AML-193 (cell line): ENCODE data around the gene LAP3.

ENCODE experiments used
- DNase-seq, 2 experiments: peaks; one replicate each; lab custom pipeline; 2025; lab: John Stamatoyannopoulos, UW

LAP3 gene

DNA sequence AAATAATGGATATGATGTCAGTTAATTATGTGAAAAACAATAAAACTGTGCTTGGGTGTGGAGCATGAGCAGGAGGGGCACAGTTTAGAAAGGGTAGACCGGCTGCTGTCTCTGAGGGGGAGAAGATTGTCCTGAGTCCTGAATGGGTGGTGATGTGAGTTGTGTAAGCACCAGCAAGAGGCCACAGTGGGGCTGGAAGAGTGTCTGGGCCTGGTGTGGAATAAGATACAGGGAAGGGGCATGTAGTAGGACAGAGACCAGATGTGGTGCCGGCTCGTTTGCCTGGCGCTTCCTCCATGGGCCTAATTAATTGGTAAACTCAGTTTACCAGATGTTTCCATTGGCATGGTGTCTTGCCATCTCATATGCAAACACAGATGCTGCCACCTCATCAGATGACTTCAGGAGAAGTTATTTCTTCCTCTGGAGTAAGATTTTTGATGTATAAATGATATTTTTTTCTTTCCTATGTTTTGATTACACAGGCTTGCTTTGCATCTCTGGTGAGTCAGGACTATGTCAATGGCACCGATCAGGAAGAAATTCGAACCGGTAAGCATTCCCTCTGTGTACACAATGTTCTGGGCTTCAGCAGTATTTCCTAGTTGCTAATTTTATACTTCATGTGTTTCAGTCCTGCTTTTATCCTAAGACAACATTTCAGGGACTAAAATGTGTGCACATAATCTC, 42.6 kb downstream of the LAP3 start:
- no peak for DNase-seq

DNA sequence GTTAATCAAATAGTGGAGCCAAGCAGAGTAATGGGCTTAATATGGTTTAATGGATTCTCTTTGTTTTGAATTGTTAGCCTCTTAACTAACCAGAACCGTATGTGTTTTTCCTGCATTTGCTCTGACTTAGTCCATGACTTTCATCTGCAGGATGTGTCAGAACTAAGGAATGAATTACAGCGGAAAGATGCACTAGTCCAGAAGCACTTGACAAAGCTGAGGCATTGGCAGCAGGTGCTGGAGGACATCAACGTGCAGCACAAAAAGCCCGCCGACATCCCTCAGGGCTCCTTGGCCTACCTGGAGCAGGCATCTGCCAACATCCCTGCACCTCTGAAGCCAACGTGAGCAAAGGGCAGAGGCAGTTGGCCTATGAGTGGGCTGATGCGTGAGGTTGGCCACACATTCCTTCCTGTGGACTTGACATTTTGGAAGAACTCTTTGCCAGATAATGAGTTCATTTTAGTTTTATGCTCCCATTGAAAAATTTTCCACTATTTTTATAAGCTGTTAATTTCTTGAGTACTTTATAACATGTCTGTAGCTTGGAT, 46.5 kb downstream of the LAP3 start:
- no peak for DNase-seq

DNA sequence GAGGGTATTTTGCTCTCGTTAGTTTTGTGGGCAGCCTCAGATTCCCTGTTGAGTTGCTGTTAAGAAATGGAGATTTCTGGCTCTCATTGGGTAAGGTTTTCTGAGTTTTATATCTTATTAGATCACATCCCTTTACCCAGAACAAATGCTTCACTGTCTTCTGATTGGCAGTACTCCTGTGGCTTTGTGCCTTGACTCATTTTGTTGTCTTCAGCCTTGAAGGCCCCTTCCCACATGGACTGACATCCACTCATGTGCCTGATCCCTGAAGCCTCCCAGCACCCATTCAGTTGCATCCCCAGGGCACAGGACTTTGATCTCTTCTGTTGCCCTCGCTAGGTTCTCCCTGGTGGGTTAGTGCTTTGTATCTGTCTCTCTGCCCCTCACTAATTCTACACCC, 47.8 kb downstream of the LAP3 start:
- no peak for DNase-seq

DNA sequence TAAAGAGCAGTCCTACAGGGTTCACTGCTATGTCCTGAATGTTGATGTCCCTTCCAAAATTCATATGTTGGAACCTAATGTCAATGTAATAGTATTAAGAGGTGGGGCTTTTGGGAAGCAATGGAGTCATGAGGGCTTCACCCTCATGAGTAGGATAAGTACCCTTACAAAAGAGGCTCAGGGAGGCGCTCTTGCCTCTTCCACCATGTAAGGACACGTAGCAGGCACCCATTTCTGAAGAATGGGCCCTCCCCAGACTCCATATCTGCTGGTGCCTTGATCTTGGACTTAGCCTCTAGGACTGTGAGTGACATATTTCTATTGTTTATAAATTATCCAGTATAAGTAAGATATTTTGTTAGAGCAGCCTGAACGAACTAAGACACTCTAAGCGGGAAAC, 53.2 kb downstream of the LAP3 start:
- no peak for DNase-seq

DNA sequence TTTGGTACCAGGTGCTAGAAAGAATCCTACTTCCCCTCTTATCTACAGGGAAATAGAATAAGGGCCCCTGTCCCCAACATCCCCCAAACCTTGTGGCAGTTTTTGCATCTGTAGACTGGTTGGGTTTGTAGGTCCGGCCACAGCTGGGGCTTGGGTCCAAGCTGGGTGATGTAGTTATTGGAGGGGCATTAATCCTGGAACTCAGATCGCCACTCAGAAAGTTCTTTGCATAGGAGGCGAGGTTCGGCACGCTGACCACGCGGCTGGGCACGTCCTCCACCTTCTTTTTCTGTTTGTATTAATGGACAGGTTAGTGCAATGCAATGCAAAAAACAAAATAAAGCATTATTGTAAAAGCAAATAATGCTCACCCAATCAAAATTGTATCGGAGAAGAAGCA, 56.6 kb downstream of the LAP3 start:
- no peak for DNase-seq

DNA sequence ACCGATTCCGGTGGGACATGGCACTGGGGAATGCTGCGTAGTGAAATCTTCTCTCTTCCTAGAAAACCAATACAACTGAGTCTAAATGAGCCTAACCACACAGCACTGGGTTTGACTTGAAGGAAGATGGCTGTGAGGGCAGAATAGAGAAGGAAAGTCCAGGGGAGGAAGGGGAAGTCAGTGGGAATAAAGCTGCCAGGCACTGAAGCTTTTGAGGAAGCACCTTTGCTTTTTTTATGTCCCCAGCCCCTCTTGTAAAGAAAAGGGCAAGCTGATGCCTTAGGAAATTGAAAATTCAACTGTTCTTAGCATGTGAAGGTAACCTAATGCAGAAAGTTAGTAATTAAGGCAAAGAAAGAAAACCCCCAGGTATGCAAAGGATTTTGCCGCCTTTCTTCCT, 58.1 kb downstream of the LAP3 start:
- DNase-seq, result peak in 1 of 2 experiments; percentile 11

DNA sequence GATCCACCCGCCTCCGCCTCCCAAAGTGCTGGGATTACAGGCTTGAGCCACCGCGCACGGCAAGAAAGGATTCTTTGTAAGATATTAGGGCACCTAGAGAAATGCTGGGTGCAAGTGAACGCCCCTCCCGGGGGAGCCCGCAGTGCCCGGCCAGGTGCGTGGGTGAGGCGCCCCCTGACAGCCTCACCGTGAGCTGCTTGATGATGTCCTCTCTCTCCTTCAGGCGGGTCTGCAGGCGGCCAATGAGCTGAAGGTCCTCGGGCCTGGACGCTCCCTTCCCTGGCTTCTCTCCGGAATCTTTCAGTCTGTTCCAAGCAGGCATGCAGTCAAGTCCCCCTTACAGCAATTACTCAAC, 59.3 kb downstream of the LAP3 start:
- DNase-seq, result no peak

DNA sequence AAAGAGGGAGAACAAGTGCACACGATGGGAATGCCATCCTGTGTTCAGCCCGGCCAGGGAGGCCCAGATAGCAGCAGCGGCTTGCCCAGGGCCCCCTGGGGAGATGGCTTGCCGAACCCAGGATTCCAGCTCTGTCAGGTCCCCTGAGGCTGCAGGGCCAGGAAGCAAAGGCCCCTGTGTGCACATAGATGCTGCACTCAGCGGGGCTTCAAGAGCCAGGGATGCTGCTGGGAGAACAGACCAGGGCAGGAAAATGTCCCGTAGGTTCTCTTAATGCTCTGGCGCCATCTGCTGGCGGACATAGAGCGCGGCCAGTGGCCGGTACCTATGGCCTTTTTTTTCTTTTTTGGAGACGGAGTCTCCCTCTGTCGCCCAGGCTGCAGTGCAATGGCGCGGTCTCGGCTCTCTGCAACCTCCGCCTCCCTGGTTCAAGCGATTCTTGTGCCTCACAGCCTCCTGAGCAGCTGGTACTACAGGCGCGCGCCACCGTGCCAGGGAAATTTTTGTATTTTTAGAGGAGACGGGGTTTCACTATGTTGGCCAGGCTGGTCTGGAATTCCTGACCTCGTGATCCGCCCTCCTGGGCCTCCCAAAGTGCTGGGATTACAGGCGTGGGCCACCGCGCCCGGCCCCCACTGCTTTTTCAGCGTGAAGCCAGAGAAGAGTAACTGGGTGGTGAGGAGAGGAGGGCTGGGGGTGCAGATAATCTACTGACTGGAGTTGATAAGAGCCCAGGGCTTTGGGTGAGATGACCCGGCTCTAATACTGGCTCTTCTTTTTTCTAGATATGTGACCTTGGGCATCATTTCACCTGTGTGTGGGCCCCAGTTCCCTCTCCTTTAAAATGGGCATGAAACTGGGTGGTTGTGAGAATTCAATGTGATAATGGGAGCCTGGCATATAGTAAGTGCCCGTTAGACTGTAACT, 60.0 kb downstream of the LAP3 start:
- peak; percentile 59 to 63 for DNase-seq

DNA sequence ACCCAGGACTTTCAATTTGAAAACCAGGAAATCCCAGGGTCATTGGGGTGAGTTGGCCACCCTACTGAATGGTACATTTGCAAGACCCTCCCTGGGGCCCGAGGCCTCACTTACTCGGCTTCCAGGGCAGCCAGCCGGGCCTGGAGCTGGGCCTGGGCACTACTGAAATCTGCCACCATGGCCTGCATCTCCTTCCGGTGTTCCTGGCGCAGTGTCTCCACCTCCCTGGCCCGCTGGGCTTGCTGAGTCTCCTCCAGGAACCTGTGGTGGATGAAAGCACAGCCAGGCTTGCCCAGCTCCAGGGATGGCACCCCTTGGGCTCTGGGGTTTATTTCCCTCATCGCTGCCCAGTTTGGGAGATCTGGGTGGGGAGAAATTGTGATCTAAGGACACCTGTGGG, 62.1 kb downstream of the LAP3 start:
- DNase-seq, result no peak

DNA sequence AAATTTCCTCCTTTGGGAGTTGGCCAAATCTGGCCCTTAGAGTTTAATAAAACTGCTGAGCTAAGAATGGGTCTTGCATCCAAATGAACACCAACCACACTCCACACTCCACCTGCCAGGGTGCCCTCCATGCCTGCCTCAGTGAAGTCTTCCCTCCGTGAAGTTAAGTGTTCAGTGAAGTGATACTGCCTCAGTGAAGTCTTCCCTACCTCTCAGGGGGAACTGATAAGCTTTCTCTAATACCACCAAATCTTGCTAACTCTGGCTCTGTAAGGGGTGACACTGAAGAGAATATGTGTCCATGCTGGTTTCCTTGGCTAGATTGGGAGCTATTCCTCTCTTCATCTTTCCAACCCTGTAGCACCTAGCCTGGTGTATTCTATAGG, 65.4 kb downstream of the LAP3 start:
- DNase-seq, result no peak

DNA sequence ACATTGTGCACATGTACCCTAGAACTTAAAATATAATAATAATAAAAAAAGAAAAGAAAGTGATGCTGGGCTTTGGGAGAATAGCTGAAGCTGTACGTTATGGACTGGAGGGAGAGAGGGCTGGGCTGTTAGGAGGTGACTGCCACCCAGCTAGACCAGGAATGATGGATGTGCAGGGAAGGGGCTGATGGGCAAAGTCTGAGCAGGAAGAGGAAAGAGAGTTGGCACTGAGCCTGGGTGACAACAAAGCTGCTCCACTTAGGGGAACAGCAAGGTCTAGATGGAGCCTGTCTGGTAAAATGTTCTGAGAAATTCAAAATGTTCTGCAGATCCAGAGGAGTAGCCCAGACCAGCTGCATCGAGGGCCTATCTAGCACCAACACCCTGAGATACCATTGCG, 69.7 kb downstream of the LAP3 start:
- DNase-seq, result no peak

DNA sequence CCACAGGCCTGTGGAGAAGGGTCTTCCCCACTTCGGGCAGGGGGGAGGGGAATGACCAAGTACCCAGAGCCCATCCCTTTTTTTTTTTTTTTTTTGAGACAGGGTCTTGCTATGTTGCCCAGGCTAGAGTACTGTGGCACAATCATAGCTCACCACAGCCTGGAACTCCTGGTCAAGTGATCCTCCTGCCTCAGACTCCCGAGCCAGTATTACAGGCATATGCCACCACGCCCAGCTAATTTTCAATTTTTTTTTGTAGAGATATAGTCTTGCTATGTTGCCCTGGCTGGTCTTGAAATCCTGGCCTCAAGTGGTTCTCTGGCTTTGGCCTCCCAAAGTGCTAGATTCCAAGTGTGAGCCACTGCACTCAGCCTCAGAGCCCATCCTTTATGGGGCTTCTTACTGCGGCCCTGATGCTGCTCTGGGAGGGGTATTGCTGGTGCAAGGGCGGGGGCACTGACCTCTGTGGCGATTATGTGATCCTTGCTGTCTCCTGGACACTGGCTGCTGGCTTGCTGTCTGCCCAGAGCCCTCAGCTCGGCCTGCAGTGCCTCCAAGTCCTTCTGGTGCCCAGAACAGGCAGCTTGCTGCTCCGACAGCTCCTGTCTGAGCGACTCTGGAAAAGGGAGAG, 70.3 kb downstream of the LAP3 start:
- no peak for DNase-seq

DNA sequence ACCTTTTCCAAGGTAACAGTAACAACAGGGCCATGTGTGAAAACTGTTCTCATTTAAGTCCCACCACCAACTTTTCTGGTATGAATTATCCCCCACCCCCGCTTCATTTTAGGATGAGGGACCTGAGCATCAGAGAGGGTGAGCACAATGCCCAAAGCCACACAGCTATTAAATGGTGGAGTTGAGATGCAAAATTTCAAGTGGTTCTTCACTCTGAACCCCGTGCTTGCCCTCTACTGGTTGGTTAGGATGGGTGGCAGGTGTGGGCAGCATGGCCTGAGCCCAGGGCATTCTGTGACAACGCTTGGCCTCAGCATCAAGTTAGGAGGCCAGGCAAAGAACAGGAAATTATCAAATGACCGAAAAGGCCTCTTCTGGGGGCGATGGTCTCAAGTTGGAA, 70.9 kb downstream of the LAP3 start:
- DNase-seq, result no peak

DNA sequence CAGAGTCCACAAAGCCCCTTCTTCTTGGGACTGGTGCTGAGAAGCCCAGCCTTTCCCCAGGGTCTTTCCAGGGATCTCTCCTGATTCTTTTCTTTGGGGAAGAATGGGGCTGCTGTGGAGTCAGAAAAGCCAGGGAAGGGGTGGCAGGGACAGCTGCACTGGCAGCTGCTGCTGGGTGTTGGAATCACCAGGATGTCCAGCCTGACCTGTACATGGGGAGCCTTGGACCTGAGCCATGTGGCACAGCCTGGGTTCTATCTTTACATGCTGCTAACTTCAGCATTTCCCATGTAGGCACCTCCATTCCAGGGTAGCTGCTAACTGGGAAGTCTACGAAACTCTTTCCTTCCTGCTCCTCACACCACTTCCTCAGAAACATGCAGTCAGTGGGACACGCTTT, 73.4 kb downstream of the LAP3 start:
- no peak for DNase-seq

DNA sequence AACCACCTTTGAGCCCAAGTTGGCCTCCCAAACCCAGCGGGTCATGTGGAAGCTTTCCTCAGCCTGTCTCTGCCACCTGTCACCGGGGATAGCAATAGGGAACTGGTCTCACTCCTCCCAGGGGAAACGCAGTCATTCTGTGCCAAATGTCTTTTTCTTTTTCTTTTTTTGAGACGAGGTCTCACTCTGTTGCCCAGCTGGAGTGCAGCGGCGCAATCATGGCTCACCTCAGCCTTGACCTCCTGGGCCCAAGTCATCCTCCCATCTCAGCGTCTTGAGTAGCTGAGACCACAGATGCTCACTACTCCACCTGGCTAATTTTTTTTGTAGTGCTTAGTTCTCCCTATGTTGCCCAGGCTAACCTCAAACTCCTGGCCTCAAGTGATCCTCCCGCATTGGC, 77.7 kb downstream of the LAP3 start:
- DNase-seq, result no peak

DNA sequence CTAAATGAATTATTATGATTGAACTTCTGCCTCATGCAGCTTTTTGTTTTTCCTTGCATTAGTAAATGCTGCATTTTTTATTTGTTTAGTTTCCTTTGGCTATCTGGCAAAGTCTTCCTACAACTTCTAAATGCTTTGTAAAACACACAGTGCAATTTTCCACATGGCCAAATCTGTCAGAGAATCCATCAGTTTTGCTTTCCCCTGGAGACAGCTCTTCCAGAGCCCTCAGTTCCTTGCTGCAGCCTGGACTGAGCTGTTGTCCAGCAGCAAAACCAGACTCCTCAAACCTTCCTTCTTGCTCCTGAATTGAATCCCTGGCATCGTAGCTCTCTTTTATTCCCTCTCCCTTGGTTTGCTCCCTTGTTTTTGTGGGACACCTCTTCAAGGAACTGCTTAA, 80.1 kb downstream of the LAP3 start:
- no peak for DNase-seq
